Measurements from ENCODE around the gene CFAP74. TPM values are rescaled to one million over a fixed set of nuclear protein-coding genes. Genes with fewer than 3 reads are reported as not detected.

The CFAP74 gene
- total and polyA plus RNA-seq, 9 of the 15 experiments (the other 6 are each of a cell fraction or from before 2014, with no cell fraction given) = 0.03 to 0.15 (median 0.05) TPM; not detected in 6

DNA sequence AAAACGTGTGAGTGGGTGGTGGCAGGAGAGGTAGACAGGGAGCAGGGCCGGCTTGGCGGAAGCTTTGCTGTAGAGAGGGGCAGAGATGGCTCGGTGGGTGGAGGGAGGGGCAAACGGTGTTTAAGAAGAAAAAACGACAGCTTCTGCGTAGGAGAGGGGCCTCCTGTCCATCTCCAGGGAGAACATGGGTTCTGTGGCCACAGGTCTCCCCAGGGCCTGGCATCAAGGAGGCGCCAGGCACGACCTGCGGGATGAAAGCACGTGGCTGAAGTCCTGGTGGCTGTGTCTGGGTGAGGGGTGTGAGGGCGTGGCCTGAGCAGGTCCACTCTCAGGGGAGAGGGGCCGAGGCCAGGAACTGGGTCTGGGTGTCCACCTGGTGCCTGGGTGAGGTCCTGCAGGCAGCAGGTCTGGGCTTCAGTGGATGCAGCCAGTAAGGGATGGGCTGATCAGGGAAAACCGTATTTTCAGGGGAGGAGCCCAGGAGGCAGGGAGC, 45.7 kb upstream of the CFAP74 start:
- TF ChIP-seq CTCF (IDR thresholded peaks at IDR 0.05 in 2 of 3, conservative IDR thresholded peaks at IDR 0.05 in 1 of 3; ENCODE audit: insufficient read depth in 2 of 3, low read depth in 1 of 3, low read length in 3 of 3) (0 out of 6 replicates have a peak, but pooled peaks of 2 of the 3 experiments have one; percentile 8 to 20), MAX (CRISPR knock-in tag; IDR thresholded peaks at IDR 0.05) (0 out of 2 replicates have a peak, but pooled peaks have one; percentile 17)
- TF ChIP-seq, protein P1, sequence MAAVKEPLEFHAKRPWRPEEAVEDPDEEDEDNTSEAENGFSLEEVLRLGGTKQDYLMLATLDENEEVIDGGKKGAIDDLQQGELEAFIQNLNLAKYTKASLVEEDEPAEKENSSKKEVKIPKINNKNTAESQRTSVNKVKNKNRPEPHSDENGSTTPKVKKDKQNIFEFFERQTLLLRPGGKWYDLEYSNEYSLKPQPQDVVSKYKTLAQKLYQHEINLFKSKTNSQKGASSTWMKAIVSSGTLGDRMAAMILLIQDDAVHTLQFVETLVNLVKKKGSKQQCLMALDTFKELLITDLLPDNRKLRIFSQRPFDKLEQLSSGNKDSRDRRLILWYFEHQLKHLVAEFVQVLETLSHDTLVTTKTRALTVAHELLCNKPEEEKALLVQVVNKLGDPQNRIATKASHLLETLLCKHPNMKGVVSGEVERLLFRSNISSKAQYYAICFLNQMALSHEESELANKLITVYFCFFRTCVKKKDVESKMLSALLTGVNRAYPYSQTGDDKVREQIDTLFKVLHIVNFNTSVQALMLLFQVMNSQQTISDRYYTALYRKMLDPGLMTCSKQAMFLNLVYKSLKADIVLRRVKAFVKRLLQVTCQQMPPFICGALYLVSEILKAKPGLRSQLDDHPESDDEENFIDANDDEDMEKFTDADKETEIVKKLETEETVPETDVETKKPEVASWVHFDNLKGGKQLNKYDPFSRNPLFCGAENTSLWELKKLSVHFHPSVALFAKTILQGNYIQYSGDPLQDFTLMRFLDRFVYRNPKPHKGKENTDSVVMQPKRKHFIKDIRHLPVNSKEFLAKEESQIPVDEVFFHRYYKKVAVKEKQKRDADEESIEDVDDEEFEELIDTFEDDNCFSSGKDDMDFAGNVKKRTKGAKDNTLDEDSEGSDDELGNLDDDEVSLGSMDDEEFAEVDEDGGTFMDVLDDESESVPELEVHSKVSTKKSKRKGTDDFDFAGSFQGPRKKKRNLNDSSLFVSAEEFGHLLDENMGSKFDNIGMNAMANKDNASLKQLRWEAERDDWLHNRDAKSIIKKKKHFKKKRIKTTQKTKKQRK (IDR thresholded peaks at IDR 0.05; ENCODE audit: borderline replicate concordance, low read depth, low read length) = no peak
- peaks cover 16% of the 10 kb centered on the region for H4K20me1 ChIP-seq (replicated peaks; ENCODE audit: control insufficient read depth, insufficient read depth, low read length)
- ChIA-PET CTCF (ENCODE audit: low intra/inter-chr PET ratio) (no interaction called here), POLR2A (no interaction called here)
- peaks cover 0 to 67% of the 10 kb centered on the region in 2 experiments; a peak in 2 of 5 replicates for H3K4me1 ChIP-seq (replicated peaks in 1 of 2; ENCODE audit: control insufficient read depth in 2 of 2, insufficient read depth in 2 of 2, low read length in 2 of 2)
- H3K79me2 ChIP-seq (ENCODE audit: control insufficient read depth, insufficient read depth, low read length) = no peaks in the 10 kb centered on the region
- H3K9me1 ChIP-seq (ENCODE audit: control insufficient read depth, insufficient read depth, low read length) = peaks cover 3% of the 10 kb centered on the region
- no peak overlapping the region; the same call in 1 of the 2 replicates for H3K4me3 ChIP-seq
- no peak overlapping the region for H3K4me2 ChIP-seq (ENCODE audit: insufficient read depth, low read length)
- no peak for DNase-seq (ENCODE audit: extremely low read depth in 1 of 4, low spot score in 3 of 4)
- no peak overlapping the region for H3K9ac ChIP-seq (ENCODE audit: insufficient read depth in 1 of 2, low read depth in 2 of 2, low read length in 2 of 2)
- no peaks in the 10 kb centered on the region for H3K36me3 ChIP-seq (ENCODE audit: control insufficient read depth, insufficient read depth, low read length)
- ATAC-seq = no peak
- BruUV-seq (replicated peaks) = no TSS peak
- H3K9me3 ChIP-seq (replicated peaks; ENCODE audit: control insufficient read depth, insufficient read depth, low read depth, low read length) = no peaks in the 10 kb centered on the region
- peaks cover 4 to 50% of the 10 kb centered on the region in 2 experiments; a peak in 3 of 5 replicates for H3K27me3 ChIP-seq (ENCODE audit: control insufficient read depth in 2 of 2, insufficient read depth in 2 of 2, low read length in 2 of 2)
- no peak for FAIRE-seq
- no peak overlapping the region for H3K27ac ChIP-seq (ENCODE audit: extremely low read depth, low read depth, low read length)
- WGBS (ENCODE audit: insufficient coverage, low coverage, missing lambda C conversion rate) = 21% methylated on average over 14 of the region's 14 CpGs
- intact Hi-C loops (cut with micrococcal nuclease) (no loop called here), in situ Hi-C loops (cut with MboI) (no loop called here)
- no peak overlapping the region for H2AFZ ChIP-seq (ENCODE audit: low read depth, low read length)
